ENCODE measurements around the gene ELN.
"Not testable (repeated sequence)": the region's sequence is repeated elsewhere in the genome, so short reads cannot be mapped to it uniquely, and the experiment has no call there.

Gene ELN

DNA sequence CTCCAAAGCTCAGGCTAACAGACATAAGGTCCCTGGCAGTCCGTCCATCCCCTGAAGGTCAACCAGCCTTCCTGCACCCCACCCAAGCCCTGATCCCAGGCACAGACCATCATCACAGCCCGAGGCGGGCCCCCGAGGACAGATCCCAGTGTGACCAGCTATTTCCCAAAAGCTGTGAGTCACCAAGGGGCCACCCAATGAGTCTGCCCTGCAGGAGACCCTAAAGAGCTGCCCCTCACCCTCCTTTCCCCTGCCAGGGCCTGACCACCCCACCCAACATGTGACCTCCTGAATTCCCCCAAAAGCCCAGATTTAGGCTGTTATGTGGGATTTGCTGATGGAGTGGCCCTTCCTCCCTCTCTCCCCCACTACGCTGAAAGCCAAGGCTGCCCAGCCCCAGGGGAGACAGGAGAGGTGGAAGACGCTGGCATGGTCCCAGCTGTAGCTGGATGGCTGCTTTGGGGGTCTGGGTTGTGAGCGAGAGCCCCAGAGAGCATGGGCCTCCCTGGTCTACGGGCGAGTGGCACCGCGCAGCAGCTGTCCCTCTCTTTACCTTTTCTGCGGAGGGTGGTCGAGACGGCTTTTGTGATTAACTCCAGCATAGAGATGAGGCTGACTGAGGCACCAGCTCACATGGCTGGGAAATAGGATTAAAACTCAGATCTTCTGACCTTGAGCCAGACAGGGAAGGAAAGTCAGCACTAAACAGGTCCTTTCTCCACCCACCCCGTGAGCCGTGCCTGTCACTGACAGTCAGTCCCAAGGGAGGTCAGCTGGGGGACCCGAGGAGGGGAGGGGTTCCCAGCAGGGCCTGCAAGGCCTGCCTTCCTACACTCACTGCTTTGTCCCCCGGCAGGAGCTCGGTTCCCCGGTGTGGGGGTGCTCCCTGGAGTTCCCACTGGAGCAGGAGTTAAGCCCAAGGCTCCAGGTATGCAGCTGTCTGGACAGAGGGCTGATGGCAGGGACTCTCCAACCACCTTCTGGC lies 16.7 kb downstream of the ELN start:
- DNase-seq = no peak

GRCh38 chr7:74046581-74046980 lies 18.6 kb downstream of the ELN start:
- not testable (repeated sequence) for DNase-seq

- no peak for DNase-seq
These were observed 19.9 kb downstream of the ELN start for GRCh38 chr7:74047804-74048380.

DNA sequence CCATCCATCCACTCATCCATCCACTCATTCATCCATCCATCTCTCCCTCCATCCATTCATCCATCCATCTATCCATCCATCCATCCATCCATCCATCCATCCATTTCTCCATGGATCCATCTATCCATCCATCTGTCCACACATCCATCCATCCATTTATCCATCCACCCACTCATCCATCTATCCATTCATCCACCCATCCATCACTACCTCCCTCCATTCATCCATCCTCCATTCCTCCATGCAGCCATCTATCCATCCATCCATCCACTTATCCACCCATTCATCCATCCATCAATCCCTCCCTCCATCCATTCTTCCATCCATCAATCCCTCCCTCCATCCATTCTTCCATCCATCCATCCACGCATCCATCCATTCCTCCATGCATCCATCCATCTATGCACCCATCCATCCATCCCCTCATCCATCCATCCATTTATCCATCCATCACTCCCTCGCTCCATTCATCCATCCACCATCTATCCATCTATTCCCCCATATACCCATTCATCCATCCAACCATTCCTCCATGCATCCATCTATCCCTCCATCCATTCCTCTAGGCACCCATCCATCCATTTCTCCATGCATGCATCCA lies 21.1 kb downstream of the ELN start:
- DNase-seq = no peak

DNA sequence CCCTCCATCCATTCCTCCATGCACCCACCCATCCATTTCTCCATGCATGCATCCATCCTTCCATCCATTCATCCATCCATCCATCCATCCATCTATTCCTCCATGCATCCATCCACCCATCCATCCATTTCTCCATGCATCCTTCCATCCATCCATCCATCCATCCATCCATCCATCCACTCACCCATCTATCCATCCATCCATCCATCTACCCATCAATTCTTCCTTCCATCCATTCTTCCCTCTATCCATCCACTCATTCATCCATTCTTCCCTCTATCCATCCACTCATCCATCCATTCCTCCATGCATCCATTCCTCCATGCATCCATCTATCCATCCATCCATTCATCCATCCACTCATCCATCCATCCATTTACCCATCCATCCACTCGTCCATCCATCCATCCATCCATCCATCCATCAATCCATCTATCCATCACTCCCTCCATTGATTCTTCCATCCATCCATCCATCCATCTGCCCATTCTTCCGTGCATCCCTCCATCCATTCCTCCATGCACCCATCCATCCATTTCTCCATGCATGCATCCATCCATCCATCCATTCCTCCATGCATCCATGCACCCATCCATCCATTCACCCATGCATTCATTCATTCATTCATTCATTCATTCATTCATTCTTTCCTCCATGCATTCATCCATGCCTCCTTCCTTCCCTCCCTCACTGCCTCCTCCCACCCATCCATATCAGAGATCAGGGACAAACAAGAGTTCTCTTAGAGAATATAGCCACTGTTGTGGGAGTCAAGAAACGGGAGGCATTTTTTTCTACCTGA lies 22.2 kb downstream of the ELN start:
- DNase-seq = no peak

- DNase-seq = no peak
These were observed 23.2 kb downstream of the ELN start for GRCh38 chr7:74051193-74051592.

DNA sequence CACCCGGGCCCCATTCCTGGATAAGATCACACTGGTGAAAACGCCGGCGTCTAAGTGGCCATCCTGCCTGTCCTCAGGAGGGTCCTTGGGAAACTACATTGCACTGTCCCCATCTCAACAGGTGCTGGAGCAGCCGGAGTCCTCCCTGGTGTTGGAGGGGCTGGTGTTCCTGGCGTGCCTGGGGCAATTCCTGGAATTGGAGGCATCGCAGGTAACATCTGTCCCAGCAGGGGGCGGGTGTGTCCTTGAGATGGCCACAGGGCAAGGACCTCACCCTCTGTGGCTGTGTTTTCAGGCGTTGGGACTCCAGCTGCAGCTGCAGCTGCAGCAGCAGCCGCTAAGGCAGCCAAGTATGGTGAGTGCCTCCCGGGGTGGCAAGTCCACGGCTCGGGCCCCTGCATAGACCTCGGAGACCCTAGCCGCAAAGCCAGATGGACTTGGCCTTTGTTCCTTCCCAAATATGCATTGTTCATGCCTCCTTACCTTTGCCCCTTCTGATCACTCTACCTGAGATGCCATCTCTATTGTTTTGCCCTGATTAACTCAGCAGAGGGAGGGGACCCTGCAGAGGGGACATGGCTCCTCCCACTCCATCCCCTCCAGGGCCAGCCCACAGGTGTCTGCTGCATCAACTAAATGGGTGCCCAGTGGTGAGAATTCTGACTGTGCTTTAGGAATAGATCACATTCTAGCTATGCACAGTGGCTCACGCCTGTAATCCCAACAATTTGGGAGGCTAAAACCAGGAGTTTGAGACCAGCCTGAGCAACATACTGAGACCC lies 23.8 kb downstream of the ELN start:
- peak; percentile 31 for DNase-seq

GRCh38 chr7:74052628-74053027 lies 24.7 kb downstream of the ELN start:
- no peak for DNase-seq

- DNase-seq = no peak
These were observed 25.7 kb downstream of the ELN start for GRCh38 chr7:74053589-74054186.

GRCh38 chr7:74056096-74056915 lies 28.3 kb downstream of the ELN start:
- no peak for DNase-seq

- no peak for DNase-seq
These were observed 29.4 kb downstream of the ELN start for GRCh38 chr7:74057216-74057925.

DNA sequence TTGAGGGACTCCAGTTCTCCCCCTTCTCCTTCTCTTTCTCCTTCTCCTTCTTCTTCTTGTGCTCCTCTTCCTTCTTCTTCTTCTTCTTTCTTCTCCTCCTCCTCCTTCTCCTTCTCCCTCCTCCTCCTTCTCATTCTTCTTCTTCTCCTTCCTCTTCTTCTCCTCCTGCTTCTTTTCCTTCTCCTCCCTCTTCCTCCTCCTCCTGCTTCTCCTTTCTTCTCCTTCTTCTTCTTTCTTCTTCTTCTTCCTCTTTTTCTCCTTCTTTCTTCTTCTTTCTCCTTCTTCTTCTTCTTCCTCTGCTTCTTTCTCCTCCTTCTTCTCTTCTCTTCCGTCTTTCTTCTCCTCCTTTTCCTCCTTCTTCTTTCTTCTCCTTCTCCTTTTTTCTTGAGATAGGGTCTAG lies 30.0 kb downstream of the ELN start:
- DNase-seq = no peak

DNA sequence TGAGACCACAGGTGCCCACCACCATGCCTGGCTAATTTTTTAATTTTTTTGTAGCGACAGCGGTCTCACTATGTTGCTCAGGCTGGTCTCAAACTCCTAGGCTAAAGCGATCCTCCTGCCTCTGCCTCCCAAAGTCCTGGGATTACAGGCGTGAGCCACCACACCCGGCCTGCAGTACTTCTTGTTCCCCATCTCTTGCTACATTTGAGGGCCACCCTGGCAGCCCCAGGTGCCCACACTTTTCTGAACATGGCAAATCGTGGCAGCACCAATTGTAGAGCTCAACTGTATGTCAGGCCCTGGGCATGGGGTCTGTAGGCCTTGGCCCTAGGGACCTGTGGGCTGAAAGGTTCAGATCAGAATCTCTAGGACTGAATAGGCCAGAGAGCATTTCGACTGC lies 30.5 kb downstream of the ELN start:
- no peak for DNase-seq

DNA sequence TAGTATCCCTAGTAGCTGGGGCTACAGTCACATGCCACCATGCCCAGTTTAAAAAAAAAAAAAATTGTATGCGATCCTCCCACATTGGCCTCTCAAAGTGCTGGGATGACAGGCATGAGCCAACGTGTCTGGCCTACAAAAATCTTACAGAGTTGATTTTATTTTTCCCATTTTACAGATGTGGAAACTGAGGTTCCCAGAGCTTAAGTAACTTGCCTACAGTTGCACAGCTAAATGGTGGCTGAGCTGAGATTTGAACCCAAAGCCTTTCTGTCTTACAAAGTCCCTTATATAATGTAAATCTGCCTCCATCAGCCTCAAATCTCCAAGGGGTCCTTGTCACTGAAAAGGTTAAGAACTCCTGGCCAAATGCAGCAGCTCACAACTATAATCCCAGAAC lies 31.1 kb downstream of the ELN start:
- no peak for DNase-seq

DNA sequence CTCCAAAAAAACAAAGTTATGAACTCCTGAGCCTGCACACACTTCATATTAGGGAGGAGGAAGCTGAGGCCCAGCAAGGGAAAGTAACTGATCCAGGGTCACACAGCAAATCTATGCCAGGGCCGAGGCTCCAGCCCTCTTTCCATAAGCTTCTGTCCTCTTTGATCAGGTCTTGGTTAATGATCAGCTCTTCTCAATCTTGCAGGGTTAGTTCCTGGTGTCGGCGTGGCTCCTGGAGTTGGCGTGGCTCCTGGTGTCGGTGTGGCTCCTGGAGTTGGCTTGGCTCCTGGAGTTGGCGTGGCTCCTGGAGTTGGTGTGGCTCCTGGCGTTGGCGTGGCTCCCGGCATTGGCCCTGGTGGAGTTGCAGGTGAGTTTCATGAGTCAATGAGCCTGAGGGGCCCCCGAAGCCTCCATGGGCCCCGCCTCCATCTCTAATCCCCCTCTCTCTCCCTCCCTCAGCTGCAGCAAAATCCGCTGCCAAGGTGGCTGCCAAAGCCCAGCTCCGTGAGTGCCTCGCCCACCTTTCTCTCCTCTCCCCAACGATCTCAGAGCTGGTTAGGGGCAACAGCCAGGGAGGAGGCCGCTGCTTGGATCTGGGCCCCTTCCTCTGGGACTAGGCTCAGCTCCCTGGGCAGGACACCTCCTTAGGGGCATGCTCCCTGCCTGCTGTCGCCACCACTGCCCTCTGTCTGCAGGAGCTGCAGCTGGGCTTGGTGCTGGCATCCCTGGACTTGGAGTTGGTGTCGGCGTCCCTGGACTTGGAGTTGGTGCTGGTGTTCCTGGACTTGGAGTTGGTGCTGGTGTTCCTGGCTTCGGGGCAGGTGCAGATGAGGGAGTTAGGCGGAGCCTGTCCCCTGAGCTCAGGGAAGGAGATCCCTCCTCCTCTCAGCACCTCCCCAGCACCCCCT lies 32.0 kb downstream of the ELN start:
- no peak for DNase-seq

GRCh38 chr7:74061840-74062539 lies 34.0 kb downstream of the ELN start:
- peak; percentile 96 for DNase-seq

GRCh38 chr7:74063223-74063641 lies 35.3 kb downstream of the ELN start:
- no peak for DNase-seq

- DNase-seq = no peak
These were observed 35.7 kb downstream of the ELN start for GRCh38 chr7:74063646-74064045.
